Stimulated activated naive CD8-positive, alpha-beta T cell treated with anti-CD3 and anti-CD28 coated beads, Interleukin-15, Interleukin-2, amounts not matched to agents 100 U/mL and 50 U/mL, for 24 hours (primary cell): ENCODE data around the gene SLC22A17.
"Not testable (repeated sequence)": the region's sequence is repeated elsewhere in the genome, so short reads cannot be mapped to it uniquely, and the experiment has no call there.

ENCODE experiments used
- ATAC-seq: fragments of 150-1000 bp; cut with Tn5 transposase; one replicate; pipeline ENCODE4 v1.10.0; 2021
- DNase-seq: peaks from one replicate; pipeline ENCODE4 v3.0.0; 2021

Gene SLC22A17

DNA sequence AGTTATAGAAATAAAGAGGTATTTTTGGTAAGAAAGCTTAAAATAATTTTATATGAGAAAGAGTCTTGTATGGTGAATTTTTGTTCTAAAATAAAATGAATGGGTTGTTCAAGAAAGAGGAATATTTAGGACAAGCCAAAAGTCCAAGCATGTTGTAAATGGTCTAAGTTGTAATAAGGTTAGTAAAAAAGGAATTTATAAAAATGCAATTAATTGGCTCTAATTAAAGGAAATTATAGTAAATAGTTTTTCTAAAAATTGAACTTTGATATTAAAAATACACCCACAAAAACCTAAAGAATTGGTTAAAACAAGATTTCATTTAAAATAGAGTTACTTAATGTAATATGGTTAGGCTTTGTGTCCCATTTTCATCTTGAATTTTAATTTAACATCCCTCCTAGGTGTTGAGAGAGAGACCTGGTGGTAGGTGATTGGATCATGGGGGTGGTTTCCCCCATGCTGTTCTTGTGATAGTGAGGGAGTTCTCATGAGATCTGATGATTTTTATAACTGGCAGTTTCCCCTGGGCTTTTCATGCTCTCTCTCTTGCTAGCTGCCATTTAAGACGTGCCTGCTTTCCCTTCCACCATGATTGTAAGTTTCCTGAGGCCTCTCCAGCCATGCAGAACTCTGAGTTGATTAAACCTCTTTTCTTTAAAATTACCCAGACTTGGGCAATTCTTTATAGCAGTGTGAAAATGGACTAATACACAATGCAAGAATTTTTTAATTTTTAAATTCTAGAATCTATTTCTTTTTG lies 13.0 kb downstream of the SLC22A17 start:
- no peak for ATAC-seq
- DNase-seq = no peak

DNA sequence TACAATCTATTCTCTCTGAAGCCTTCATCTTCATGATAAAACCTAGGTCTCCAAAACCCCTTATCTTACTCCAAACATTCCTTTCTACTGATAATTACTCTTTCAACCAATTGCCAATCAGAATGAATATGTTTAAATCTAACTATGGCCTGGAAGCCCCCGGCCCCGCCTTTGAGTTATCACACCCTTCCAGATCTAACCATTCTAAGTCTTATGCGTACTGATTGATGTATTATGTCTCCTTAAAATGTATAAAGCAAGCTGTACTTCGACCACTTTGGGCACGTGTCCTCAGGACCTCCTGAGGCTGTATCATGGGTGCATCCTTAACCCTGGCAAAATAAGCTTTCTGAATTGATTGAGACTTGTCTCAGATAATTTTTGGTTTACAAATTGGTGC lies 17.1 kb downstream of the SLC22A17 start:
- no peak for DNase-seq
- ATAC-seq = no peak

DNA sequence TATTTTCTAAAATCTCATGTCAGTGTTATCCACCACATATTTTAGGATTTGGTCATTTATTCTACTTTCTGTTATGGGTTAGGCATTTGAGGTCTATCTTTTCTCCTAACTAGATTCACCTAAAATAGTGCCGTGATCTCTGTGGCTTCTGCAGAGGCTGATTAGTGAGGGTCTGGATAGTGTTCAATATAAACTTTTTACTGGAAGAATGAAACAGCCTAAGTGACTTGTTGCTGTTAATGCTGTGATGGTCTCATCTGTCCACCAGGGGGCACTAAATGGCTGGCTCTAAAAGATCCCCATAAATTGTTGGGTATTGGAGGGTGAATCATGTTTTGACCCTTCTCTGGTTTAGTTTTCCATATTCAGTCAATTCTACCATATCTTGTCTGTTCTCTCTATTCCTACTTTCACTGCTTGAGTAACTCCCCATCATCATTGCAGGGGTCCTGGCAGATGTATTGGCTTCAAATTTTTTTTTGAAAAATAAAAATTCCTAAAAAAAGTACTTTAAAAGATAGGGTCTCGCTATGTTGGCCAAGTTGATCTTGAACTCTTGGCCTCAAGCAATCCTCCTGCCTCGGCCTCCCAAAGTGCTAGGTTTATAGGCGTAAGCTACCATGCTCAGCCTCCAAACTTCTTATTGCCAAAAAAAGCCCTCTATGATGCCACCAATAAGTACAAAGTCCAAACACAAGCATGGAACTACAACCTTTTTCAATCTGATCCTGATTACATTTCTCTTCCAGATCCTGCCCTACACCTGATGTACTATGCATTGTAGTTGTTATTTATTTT lies 24.5 kb downstream of the SLC22A17 start:
- peak; percentile 67 for ATAC-seq

DNA sequence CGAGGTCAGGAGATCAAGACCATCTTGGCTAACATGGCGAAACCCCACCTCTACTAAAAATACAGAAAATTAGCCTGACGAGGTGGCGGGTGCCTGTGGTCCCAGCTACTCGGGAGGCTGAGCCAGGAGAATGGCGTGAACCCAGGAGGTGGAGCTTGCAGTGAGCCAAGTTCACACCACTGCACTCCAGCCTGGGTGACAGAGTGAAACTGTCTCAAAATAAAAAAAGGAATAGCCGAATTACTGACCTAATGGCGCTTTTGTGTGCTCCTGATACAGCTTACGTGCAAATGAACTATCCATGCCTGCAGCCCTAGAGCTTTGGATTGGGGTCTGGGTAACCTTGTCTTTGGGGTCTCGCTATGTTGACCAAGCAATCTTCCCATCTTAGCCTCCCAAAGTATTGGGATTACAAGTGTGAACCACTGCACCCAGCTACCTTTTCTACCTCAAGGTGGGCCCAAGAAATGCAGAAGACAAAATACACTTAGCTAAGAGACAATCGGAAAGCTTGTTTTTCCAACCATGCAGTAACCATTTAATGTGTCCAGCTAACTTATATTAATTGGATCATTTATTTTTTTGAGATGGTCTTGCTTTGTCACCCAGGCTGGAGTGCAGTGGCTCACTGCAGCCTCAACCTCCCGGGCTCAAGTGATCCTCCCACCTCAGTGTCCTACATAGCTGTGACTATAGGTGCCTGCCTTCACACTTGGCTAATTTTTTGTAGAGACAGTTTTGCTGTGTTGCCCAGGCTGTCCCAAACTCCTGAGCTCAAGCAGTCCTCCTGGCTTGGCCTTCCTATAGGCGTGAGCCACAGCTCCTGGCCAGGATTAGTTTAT lies 26.0 kb downstream of the SLC22A17 start:
- no peak for ATAC-seq
- no peak for DNase-seq

More for the DNA sequence above, 24.5 kb downstream of the SLC22A17 start:
- peak; percentile 69 for DNase-seq

DNA sequence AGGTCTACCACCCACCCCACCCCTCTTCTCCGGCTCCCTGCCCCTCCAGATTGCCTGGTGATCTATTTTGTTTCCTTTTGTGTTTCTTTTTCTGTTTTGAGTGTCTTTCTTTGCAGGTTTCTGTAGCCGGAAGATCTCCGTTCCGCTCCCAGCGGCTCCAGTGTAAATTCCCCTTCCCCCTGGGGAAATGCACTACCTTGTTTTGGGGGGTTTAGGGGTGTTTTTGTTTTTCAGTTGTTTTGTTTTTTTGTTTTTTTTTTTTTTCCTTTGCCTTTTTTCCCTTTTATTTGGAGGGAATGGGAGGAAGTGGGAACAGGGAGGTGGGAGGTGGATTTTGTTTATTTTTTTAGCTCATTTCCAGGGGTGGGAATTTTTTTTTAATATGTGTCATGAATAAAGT lies 26.9 kb downstream of the SLC22A17 start:
- not testable (repeated sequence) for ATAC-seq, DNase-seq

DNA sequence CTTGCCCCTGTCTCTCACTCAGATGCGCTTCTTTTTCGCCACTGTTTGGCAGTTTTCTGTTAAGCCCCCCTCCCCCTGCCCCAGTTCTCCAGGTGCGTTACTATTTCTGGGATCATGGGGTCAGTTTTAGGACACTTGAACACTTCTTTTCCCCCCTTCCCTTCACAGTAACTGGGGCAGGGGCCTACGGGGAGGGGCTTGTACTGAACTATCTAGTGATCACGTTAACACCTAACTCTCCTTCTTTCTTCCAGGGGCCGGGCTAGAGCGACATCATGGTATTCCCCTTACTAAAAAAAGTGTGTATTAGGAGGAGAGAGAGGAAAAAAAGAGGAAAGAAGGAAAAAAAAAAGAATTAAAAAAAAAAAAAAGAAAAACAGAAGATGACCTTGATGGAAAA lies 27.7 kb downstream of the SLC22A17 start:
- ATAC-seq = no peak
- no peak for DNase-seq

DNA sequence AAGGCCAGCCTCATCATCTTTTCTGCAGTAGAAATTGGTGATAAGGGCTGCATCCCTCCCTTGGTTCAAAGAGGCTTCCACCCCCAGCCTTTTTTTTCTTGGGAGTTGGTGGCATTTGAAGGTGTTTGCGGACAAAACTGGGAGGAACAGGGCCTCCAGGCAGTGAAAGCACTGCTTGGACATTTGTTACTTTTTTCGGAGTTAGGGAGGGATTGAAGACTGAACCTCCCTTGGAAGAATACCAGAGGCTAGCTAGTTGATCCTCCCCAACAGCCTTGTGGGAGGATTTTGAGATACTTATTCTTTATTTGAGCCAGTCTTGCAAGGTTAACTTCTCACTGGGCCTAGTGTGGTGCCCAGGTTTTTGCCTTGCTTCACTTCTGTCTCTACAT lies 28.2 kb downstream of the SLC22A17 start:
- no peak for DNase-seq
- ATAC-seq = no peak

DNA sequence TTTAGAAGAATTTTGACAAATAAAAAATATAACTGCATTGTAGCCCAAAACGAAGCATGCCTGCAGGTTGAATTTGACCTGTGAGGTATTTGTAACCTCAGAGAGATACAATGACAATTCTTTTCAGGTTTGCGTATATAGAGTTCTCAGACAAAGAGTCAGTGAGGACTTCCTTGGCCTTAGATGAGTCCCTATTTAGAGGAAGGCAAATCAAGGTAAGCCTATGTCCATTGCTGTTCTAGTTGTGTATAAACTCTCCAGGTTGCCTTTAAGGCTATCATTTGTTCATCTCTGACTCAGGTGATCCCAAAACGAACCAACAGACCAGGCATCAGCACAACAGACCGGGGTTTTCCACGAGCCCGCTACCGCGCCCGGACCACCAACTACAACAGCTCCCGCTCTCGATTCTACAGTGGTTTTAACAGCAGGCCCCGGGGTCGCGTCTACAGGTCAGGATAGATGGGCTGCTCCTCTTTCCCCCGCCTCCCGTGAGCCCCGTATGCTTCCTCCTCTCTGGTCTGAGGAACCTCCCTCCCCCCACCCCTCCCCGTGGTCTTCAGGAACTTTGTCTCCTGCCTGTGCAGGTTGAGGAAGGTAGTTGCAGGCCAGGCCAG lies 28.7 kb downstream of the SLC22A17 start:
- DNase-seq (no peak), ATAC-seq (no peak)

DNA sequence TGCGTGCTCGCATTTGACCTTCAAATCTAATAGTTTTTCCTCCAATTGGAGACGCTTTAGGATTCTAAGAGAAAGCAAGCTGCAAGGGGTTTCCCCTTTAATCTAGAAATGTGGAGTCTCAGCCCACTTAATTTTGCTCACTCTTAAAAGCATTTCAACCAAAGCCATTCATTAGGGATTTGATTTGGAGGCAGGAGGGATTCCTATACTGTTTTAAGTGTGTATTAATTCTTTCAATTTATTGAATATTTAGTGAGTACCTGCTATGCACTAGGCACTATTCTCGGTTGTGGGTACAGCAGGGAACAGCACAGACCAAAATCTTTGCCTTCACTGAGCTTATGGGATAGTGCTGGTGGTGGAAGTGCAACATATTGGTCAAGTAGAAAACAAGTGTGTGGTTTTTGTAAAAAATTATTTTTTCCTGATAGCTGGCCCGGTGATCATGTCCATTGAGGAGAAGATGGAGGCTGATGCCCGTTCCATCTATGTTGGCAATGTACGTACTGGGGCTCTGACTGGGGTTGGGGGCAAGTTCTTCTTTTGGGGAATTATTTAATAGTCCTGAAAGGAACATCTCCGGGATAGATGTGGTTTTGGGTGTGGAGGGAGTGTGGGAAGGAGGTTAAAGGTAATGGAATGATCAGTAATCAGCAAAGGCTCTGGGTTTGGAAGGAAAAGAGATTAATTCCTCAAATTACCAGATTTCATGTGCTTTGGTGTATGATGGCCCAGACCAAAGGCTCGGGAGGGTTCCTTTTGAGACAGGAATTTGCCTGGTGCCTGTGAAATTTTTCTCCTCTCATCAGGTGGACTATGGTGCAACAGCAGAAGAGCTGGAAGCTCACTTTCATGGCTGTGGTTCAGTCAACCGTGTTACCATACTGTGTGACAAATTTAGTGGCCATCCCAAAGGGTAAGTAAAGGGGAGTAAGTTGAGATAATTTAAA lies 29.8 kb downstream of the SLC22A17 start:
- DNase-seq (no peak), ATAC-seq (no peak)

DNA sequence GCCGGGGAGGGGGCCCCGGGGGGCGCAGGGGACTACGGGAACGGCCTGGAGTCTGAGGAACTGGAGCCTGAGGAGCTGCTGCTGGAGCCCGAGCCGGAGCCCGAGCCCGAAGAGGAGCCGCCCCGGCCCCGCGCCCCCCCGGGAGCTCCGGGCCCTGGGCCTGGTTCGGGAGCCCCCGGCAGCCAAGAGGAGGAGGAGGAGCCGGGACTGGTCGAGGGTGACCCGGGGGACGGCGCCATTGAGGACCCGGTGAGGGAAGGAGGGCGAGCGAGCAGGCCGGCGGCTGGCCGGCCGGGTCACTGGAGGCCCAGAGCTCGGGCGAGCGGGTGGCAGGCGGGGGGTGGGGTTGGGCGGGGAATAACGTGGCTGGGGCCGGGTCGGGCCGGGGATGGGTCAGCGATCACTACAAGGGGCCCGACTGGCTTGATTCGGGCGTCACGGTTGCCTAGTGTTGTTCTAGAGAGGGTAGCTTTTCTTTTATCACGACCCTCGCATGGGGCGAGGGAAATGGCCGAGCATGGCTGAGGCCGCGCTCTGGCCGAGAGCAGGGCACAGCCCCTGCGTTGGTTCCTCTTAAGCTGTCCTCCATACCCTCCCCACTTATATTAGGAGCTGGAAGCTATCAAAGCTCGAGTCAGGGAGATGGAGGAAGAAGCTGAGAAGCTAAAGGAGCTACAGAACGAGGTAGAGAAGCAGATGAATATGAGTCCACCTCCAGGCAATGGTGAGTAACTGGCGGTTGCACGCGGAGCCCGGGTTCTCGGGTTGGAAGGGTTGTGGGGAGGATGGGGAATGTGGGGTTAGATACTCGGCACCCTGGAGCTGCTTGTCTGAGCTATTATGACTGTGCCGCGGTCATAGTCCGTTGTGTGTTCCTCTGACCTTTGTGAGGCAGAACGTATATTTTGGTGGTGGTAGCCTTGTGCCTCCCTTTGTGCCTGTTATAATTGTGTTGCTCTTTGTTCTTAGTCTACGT lies 30.8 kb downstream of the SLC22A17 start:
- ATAC-seq (peak; percentile 15), DNase-seq (peak; percentile 69)

DNA sequence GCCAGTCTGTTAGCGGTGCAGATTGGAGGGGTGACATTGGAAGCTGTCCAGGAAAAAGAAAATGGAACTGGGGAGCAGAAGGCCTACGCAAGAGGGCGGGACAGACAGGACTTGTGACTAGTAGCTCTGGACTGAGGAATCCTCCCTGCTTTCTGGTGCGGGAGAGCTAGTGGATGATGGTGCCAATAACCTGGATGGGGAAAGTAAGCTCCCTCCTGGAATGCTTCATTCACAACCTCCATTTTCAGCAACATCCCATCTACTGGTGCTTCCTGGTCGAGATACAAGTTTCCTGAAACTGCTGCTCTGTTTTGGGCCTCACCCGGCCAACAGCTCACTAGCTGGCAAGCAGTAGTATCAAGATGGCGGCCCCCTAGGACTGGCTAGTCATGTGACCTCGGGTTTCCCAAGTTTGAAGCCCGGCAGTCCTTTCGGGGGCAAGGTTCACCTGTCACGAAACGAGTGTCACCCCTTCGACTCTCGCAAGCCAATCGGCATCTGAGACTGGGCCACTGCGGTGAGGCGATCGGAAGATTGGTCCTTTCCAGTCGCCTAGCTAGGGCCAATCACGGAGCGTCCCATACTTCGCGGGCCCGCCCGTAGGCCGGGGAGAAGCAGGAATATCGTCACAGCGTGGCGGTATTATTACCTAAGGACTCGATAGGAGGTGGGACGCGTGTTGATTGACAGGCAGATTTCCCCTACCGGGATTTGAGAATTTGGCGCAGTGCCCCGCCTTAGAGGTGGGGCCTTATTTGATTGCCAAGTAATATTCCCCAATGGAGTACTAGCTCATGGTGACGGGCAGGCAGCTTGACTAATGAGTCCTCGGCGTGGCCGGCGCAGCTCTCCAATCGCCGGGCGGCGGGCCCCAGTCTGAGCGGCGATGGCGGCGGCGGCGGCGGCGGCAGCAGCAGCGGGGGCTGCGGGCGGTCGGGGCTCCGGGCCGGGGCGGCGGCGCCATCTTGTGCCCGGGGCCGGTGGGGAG lies 31.8 kb downstream of the SLC22A17 start, which contains the start of gene PABPN1:
TSS of gene PABPN1 (plus strand) at position 874 of the 988 bp plus-strand sequence. CDS start at position 887, 13 bp downstream.
- peak; percentile 95 for DNase-seq
- ATAC-seq = peak; percentile 94

DNA sequence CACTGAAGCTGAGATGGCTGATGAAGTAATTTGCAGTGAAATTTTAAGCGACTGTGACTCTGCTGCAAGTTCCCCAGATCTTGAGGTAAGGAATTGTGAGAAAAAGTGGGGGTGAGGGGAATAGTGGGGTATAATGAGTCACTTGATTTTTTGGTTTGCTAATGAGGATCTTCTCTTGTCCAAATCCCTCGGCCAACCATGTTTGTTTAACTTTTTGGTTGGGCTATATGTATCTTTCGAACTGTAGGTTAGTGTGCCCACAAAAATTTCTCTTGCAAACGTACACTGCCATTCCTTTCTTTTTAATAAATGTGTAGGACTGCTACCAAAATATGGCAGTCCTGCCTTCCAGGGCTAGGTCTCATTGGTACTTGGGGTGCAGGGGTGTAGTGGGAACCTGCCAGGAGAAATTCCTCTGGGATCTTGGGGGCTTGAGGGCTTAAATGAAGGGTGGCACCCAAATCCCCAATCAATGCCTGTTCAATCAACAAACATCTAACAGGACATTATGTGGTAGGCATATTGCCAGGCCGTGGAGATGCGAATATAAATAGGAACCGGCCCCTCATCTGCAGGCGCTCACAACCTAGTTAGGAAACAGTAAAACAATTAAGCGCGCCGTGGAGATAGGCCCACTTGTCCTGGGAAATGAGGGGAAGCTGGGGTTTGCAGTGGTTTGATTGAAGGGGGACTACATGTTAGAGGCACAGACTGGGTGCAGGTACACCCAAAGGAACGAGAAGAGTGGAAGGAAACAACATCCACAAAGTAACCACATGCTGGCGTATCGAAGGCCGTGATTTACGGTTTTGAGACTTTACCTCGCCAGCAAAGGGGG lies 32.7 kb downstream of the SLC22A17 start:
- DNase-seq (no peak), ATAC-seq (no peak)

DNA sequence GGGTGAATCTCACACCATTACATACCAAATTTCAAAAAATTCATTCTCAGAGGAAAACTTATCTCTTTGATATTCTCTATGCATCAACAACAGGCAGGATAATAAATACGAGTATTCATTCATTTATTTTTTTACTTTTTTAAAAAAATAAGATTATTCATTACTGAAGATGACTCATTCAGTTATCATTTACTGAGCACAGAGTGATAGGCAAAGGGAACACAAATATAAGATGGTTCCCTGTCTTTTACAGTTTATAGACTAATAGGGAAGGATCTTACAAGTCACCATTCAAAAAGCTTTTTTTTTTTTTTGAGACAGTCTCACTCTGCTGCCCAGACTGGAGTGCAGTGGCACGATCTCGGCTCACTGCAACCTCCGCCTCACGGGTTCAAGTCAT lies 36.4 kb downstream of the SLC22A17 start:
- DNase-seq = no peak
- no peak for ATAC-seq

DNA sequence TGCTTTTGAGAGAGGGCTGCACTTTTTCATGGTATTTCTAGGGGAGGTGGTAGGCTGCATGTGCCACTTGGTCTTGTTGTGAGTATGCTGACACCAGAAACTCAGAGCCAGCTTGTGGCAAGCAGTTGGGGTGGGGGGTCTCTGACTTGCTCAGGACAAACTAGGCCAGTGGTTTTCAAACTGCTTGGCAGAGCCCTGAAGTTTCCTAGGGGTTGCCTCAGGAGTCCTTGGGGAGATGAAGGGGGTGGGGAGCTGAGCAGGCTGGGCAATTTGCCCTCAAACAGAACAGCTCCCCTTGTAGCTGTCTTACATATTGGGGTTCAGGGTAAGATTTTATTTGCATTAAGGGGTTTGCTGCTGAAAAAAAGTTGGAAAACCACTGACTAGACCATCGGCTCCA lies 42.1 kb downstream of the SLC22A17 start:
- ATAC-seq = no peak
- DNase-seq = no peak

DNA sequence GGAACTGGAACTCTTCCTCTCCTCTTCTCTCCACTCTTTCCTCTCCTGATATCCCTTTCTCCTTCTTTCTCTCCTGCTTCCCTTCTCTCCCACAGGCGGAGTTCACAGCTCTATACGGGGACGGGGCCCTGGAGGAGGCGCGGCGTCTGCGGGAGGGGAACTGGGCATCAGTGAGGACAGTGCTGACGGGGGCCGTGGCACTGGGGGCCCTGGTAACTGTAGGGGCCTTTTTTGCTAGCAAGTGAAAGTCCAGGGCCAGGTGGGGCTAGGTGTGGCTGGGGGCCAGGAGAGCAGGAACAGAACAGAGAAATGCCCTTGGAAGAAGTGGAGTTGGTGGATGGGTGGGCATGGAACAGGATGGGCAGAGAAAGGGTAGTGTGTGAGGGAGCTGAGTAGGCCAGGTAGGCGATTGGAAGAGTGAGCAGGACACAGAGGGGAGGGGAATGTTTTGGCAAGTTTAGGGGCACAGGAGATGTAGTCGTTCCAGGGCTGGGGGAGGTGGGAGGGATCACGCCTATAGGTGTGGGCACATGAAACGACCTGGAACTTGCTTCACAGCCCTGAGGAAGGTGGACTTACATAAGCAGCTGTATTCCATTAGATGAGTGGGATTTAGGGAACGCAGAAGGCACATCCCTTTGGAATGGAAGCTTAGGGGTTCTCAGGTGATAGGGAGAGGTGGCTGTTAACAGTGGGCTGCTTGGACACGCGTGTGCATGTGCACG lies 43.8 kb downstream of the SLC22A17 start:
- DNase-seq (no peak), ATAC-seq (no peak)
